B cell (primary cell): ENCODE measurements around the gene KRTAP5-8. TPM values are rescaled to one million over a fixed set of nuclear protein-coding genes. Genes with fewer than 3 reads are reported as not detected.
"Not testable (repeated sequence)": the region's sequence is repeated elsewhere in the genome, so short reads cannot be mapped to it uniquely, and the experiment has no call there.

Experiments
- ATAC-seq: fragments of 200-7000 bp; cut with Tn5 transposase; one replicate; pipeline ENCODE4 v1.10.0; 2021; ENCODE audit warnings: low read depth, mild to moderate bottlenecking, moderate number of reproducible peaks, moderate library complexity
- CTCF ChIA-PET: fragments of 350-600 bp; sonication (Branson Sonifier 250); formaldehyde crosslinking; loops from one replicate; lab custom pipeline; 2021; ENCODE audit warnings: antibody characterized with exemption, inconsistent platforms; lab: Charles Lee
- POLR2A ChIA-PET: fragments of 350-600 bp; sonication (Branson Sonifier 250); formaldehyde crosslinking; loops from one replicate; lab custom pipeline; 2021; ENCODE audit warnings: antibody characterized with exemption; lab: Charles Lee
- DNase-seq: peaks from one replicate; pipeline ENCODE4 v3.0.0; 2013
- H2AFZ ChIP-seq: 2 replicates; pipeline ENCODE4 v1.6.1; 2012; ENCODE audit warnings: mild to moderate bottlenecking, low read depth, low read length; ENCODE audit not compliant: insufficient read depth, poor library complexity, severe bottlenecking
- H3K27ac ChIP-seq, 2 donors: 1 replicate in 1 of 2; 2 replicates in 1 of 2; pipeline ENCODE4 v1.5.1; 2012 to 2013; ENCODE audit warnings: low read length in 2 of 2, mild to moderate bottlenecking in 2 of 2, moderate library complexity in 1 of 2
- H3K27me3 ChIP-seq, 4 experiments: fragments of 200-600 bp in 1 of 4; sonication (generic) in 1 of 4; replicated peaks in 1 of 4; 1 replicate in 2 of 4; 2 replicates in 2 of 4; pipeline versions ENCODE4 v1.6.1 to v1.7.0; 2013 to 2016; ENCODE audit warnings: low read length in 3 of 4, mild to moderate bottlenecking in 2 of 4, mixed read lengths in 1 of 4, moderate library complexity in 1 of 4; ENCODE audit not compliant: insufficient read depth in 4 of 4, control insufficient read depth in 3 of 4; ENCODE audit errors: control extremely low read depth in 1 of 4
- H3K36me3 ChIP-seq, 2 experiments: replicated peaks in 1 of 2; 1 replicate in 1 of 2; 2 replicates in 1 of 2; pipeline versions ENCODE4 v1.6.1 to v1.7.1; 2013; ENCODE audit warnings: low read length in 1 of 2; ENCODE audit not compliant: insufficient read depth in 2 of 2, control insufficient read depth in 1 of 2; ENCODE audit errors: control extremely low read depth in 1 of 2, extremely low read depth in 1 of 2
- H3K4me1 ChIP-seq, 2 donors: fragments of 200-600 bp in 1 of 2; sonication (generic) in 1 of 2; 1 replicate in 1 of 2; 2 replicates in 1 of 2; pipeline versions ENCODE4 v1.5.1 to v1.6.1; 2013 to 2017; ENCODE audit warnings: low read length in 2 of 2; ENCODE audit not compliant: control insufficient read depth in 2 of 2, insufficient read depth in 2 of 2
- H3K4me2 ChIP-seq: replicated peaks from 2 replicates; pipeline ENCODE3; 2012; ENCODE audit warnings: mild to moderate bottlenecking, low read depth, low read length; ENCODE audit not compliant: poor library complexity, severe bottlenecking
- H3K4me3 ChIP-seq, 5 experiments: fragments of 200-600 bp in 1 of 5; sonication (generic) in 1 of 5; 1 replicate in 3 of 5; 2 replicates in 2 of 5; pipeline versions ENCODE4 v1.5.1 to v1.7.0; 2011 to 2016; ENCODE audit warnings: low read length in 4 of 5, mild to moderate bottlenecking in 4 of 5, low read depth in 2 of 5, control low read depth in 1 of 5, moderate library complexity in 1 of 5; ENCODE audit not compliant: insufficient read depth in 1 of 5; ENCODE audit errors: control extremely low read depth in 1 of 5, extremely low read depth in 1 of 5
- H3K79me2 ChIP-seq: fragments of 200-600 bp; sonication (generic); one replicate; pipeline ENCODE4 v1.6.0; 2016; ENCODE audit warnings: low read length; ENCODE audit not compliant: control insufficient read depth, insufficient read depth
- H3K9ac ChIP-seq: fragments of 200-600 bp; sonication (generic); 2 replicates; pipeline ENCODE4 v1.6.1; 2017; ENCODE audit warnings: mild to moderate bottlenecking, low read length, moderate library complexity
- H3K9me3 ChIP-seq, 3 donors: one replicate each; pipeline versions ENCODE4 v1.6.1 to v1.7.1; 2013; ENCODE audit warnings: low read length in 2 of 3; ENCODE audit not compliant: control insufficient read depth in 2 of 3, insufficient read depth in 1 of 3; ENCODE audit errors: control extremely low read depth in 1 of 3
- H4K20me1 ChIP-seq: 2 replicates; pipeline ENCODE4 v1.6.0; 2012; ENCODE audit warnings: mild to moderate bottlenecking, low read length; ENCODE audit not compliant: insufficient read depth, control insufficient read depth, poor library complexity, severe bottlenecking
- H3K27ac Mint-ChIP-seq: one replicate; pipeline ENCODE4 v1.8.0; 2021; ENCODE audit warnings: mixed read lengths
- H3K27me3 Mint-ChIP-seq: one replicate; pipeline ENCODE4 v1.8.0; 2021; ENCODE audit warnings: mixed read lengths
- H3K4me1 Mint-ChIP-seq: one replicate; pipeline ENCODE4 v1.8.0; 2021; ENCODE audit warnings: mixed read lengths
- H3K4me3 Mint-ChIP-seq: one replicate; pipeline ENCODE4 v1.8.0; 2021; ENCODE audit warnings: mixed read lengths
- H3K9me3 Mint-ChIP-seq: one replicate; pipeline ENCODE4 v1.8.0; 2022; ENCODE audit warnings: mixed read lengths; ENCODE audit not compliant: insufficient read depth
- WGBS: methylation state at CpG from one replicate; pipeline ENCODE4 v1.1.5; 2013; ENCODE audit warnings: missing lambda C conversion rate; ENCODE audit not compliant: insufficient coverage; 5-methylcytosine and 5-hydroxymethylcytosine counted together
- intact Hi-C: fragments of 100-400 bp; cut with micrococcal nuclease; formaldehyde crosslinking; loops from one replicate; pipeline ENCODE4 v1.10.0; 2022
- polyA plus RNA-seq: library from polyadenylated mRNA; depleted of rRNA; stranded (reverse); fragments of >200 nt; gene quantifications from 2 replicates; pipeline ENCODE4 v1.2.3, GENCODE V29; 2012
- small RNA-seq: library from RNA; depleted of rRNA; stranded (forward); fragments of <200 nt; gene quantifications from one replicate; pipeline ENCODE3, GENCODE V24; 2012; ENCODE audit warnings: low replicate concordance, low read depth; ENCODE audit not compliant: insufficient read length
- total RNA-seq, 2 donors: library from RNA; stranded (reverse); fragments of 120-200 nt in 1 of 2; gene quantifications; 1 replicate in 1 of 2; 2 replicates in 1 of 2; pipeline versions ENCODE4 v1.2.3 to v1.2.4, GENCODE V29; 2013 to 2022

KRTAP5-8 gene
- total and polyA plus RNA-seq, 2 donors (not counting 1 experiment from before 2014, with no cell fraction given): 0.10 to 0.49 TPM

DNA sequence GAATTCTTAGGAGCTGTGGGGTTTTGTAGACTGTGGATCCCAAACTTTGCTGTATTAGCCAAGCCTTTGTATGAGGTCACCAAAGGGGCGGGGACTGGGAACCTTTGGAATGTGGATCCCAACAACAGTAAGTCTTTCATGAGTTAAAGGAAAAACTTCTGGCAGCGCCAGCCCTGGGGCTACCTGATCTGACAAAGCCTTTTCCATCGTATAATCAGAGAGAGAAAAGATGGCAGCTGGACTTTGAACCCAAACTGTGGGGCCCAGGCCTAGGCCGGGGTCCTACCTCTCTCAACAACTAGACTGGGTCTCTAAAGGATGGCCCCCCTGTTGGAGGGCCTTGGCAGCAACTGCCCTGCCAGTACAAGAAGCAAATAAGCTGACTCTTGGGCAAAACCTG lies 50.5 kb downstream of the KRTAP5-8 start:
- H3K4me2 ChIP-seq, H3K27ac Mint-ChIP-seq, H4K20me1 ChIP-seq, H3K4me1 Mint-ChIP-seq, H2AFZ ChIP-seq, H3K9ac ChIP-seq, H3K27ac ChIP-seq, DNase-seq, H3K27me3 ChIP-seq, intact Hi-C loops, H3K4me1 ChIP-seq, H3K9me3 ChIP-seq, H3K79me2 ChIP-seq, ATAC-seq, H3K4me3 ChIP-seq, H3K4me3 Mint-ChIP-seq, H3K36me3 ChIP-seq, POLR2A ChIA-PET, CTCF ChIA-PET, H3K9me3 Mint-ChIP-seq: not testable (repeated sequence)
- peaks cover 14% of the 10 kb centered on the region for H3K27me3 Mint-ChIP-seq
- WGBS: 67% methylated on average over 3 of the region's 4 CpGs

Small RNA genes within 50 kb of the gene (small RNA-seq; reads per million reads assigned to genes)
- gene AP000867.1 (not detected), gene KRTAP5-14P (not detected)

Other genes with a start within 250 kb of the KRTAP5-8 start
- gene DHCR7, start 89.6 kb upstream of the KRTAP5-8 start, total RNA-seq: 15.3 and 16.2 TPM in 2 replicates
- gene DHCR7, start 89.6 kb upstream of the KRTAP5-8 start, polyA plus RNA-seq: 6.9 and 12.1 TPM in 2 replicates
- 222 and 223 TPM in 2 replicates for gene NADSYN1, start 84.8 kb upstream of the KRTAP5-8 start, total RNA-seq
- 146 and 153 TPM in 2 replicates for gene NADSYN1, start 84.8 kb upstream of the KRTAP5-8 start, polyA plus RNA-seq
- gene KRTAP5-7, start 10.8 kb upstream of the KRTAP5-8 start, total RNA-seq: 0.59 and 0.70 TPM in 2 replicates
- gene KRTAP5-7, start 10.8 kb upstream of the KRTAP5-8 start, polyA plus RNA-seq: 0.10 and 0.17 TPM in 2 replicates
- 0.34 TPM in 1 of 2 replicates, not detected in the other for gene KRTAP5-9, start 10.4 kb downstream of the KRTAP5-8 start, total RNA-seq
- 0.69 and 0.95 TPM in 2 replicates for gene KRTAP5-9, start 10.4 kb downstream of the KRTAP5-8 start, polyA plus RNA-seq
- 0.27 TPM in 1 of 2 replicates, not detected in the other for gene KRTAP5-10, start 27.5 kb downstream of the KRTAP5-8 start, total RNA-seq
- 0.19 TPM in 1 of 2 replicates, not detected in the other for gene KRTAP5-10, start 27.5 kb downstream of the KRTAP5-8 start, polyA plus RNA-seq
- not detected in 2 replicates for gene KRTAP5-11, start 44.9 kb downstream of the KRTAP5-8 start, total RNA-seq
- gene KRTAP5-11, start 44.9 kb downstream of the KRTAP5-8 start, polyA plus RNA-seq: not detected in 2 replicates